Measurements from ENCODE around the gene DIDO1.

DNA sequence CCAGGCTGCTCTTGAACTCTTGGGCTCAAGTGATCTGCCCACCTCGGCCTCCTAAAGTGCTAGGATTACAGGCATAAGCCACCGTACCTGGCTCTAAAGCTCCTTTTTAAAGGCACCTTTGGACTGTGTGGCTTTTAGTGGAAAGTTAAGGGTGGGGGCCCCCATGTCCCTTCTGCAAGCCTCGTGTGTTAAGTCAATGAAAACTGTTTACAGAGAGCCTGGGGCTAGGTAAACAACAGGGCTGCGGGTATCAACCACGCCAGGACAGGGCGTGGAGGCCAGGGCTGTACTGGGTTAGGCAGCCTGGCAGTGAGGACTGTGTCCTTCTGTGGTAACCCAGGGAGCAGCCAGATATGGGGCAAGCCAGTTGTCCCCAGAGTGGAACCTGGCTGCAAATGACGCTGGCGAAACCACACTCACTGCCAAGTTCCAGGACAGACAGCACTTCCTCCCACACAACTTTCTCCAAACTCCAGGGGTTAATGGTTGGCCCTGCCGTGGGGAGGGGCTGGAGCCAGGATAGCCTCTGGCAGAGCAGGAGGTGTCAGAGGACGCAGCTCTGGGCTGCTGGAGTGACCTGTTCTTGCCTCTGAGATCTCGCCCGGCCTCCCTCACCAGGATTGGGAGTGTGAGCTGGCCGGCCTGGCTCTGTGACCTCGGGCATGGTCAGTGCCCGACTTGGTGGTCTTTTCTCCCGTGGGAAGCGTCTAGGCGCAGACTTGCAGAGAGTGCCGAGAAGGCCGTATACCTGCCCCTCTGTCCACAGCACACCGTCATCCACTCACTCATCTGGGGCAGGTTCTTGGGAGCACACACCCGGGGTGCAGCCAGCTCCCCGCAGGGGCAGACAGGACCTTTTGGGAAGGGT lies 29.4 kb upstream of the DIDO1 start:
- TF ChIP-seq, protein P1, sequence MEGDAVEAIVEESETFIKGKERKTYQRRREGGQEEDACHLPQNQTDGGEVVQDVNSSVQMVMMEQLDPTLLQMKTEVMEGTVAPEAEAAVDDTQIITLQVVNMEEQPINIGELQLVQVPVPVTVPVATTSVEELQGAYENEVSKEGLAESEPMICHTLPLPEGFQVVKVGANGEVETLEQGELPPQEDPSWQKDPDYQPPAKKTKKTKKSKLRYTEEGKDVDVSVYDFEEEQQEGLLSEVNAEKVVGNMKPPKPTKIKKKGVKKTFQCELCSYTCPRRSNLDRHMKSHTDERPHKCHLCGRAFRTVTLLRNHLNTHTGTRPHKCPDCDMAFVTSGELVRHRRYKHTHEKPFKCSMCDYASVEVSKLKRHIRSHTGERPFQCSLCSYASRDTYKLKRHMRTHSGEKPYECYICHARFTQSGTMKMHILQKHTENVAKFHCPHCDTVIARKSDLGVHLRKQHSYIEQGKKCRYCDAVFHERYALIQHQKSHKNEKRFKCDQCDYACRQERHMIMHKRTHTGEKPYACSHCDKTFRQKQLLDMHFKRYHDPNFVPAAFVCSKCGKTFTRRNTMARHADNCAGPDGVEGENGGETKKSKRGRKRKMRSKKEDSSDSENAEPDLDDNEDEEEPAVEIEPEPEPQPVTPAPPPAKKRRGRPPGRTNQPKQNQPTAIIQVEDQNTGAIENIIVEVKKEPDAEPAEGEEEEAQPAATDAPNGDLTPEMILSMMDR (IDR thresholded peaks at IDR 0.05): no peak
- no peak for TF ChIP-seq POLR2A (IDR thresholded peaks at IDR 0.05)
